VCaP (cell line): ENCODE measurements around the gene PGM2L1.

Experiments
- H3K27ac ChIP-seq: fragments of 450-650 bp; 2 replicates; pipeline ENCODE4 v1.5.1; 2017
- CTCF ChIP-seq: fragments of 450-650 bp; conservative IDR thresholded peaks from 2 replicates; pipeline ENCODE4 v1.5.1; 2017; ENCODE audit warnings: mild to moderate bottlenecking, moderate library complexity

The PGM2L1 gene

GRCh38 chr11:74311352-74311926 lies 86.8 kb downstream of the PGM2L1 start, which contains the start of gene P4HA3:
P4HA3 (minus strand) TSS chr11:74311640; CDS start chr11:74311611, 29 bp downstream.
- TF ChIP-seq CTCF, result peak; percentile 64
- H3K27ac ChIP-seq, result no peak within 1 kb of the TSS

GRCh38 chr11:74310857-74311256 lies 87.4 kb downstream of the PGM2L1 start:
- H3K27ac ChIP-seq, result no peak overlapping the region
- TF ChIP-seq CTCF, result no peak

- H3K27ac ChIP-seq, result no peak overlapping the region
- no peak for TF ChIP-seq CTCF
Observed at GRCh38 chr11:74307434-74307833, 90.8 kb downstream of the PGM2L1 start.

- no peak for TF ChIP-seq CTCF
Observed at GRCh38 chr11:74306435-74307175, 91.6 kb downstream of the PGM2L1 start.

GRCh38 chr11:74299015-74299414 lies 99.2 kb downstream of the PGM2L1 start:
- no peak overlapping the region for H3K27ac ChIP-seq
- no peak for TF ChIP-seq CTCF

More at GRCh38 chr11:74306435-74307175, 91.6 kb downstream of the PGM2L1 start:
- H3K27ac ChIP-seq, result no peak overlapping the region

GRCh38 chr11:74297484-74297883 lies 100.7 kb downstream of the PGM2L1 start:
- H3K27ac ChIP-seq, result no peak overlapping the region
- TF ChIP-seq CTCF, result no peak

GRCh38 chr11:74288911-74289310 lies 109.3 kb downstream of the PGM2L1 start:
- H3K27ac ChIP-seq, result peak overlapping the region; percentile 8; the same call in 1 of the 2 replicates
- no peak for TF ChIP-seq CTCF
